C4-2B (cell line): ENCODE data around the gene FAM186B.

Source experiments
- H3K27ac ChIP-seq: fragments of 450-650 bp; 2 replicates; pipeline ENCODE4 v1.5.1; 2017
- ZFX ChIP-seq: fragments of 450-650 bp; IDR thresholded peaks from 2 replicates; pipeline ENCODE4 v1.6.1; 2017
- TF ChIP-seq, protein P1 (sequence below): fragments of 450-650 bp; conservative IDR thresholded peaks from 2 replicates; pipeline ENCODE4 v1.5.1; 2017; ENCODE audit warnings: mild to moderate bottlenecking

The FAM186B gene

DNA sequence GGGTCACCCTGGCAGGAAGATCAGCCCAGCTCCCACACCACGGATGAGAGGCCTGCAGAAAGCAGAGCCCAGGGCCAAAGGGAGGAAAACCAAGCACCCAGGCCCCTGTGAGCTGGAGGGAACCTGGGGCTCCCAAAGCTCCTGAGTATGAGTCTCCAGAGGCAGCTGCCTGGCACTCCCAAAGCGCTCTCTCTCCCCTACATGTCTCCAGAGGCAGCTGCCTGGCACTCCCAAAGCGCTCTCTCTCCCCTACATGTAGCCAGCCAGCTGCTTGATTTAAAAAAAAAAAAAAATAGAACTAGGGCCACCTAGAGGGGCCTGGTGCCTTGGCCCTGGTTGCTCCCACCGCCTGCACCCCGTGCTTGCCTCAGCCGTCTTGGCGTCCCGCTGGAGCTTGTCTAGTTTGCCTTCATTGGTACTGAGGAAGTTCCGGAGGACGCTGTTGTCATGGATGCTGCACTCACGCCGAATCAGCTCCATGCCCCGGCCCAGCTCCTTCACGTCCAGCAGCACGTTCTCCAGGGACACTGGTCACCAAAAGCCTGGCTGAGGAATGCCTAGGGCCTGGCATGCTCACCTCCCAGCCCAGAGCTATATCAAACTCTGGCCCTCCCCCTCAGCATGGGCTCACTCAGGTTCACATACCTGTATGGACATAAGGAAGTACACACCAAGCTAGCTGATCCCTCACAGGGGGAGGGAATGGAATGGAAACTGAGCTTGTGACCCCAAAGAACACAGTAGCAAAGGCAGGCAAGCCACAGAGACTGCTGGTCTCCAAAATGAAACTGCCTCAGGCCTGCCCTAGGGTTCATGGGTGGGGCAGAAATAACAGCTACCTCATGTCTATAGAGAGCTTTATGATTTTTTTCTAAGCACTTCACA lies 42.6 kb upstream of the FAM186B start:
- H3K27ac ChIP-seq, result no peak overlapping the region
- TF ChIP-seq, protein P1, sequence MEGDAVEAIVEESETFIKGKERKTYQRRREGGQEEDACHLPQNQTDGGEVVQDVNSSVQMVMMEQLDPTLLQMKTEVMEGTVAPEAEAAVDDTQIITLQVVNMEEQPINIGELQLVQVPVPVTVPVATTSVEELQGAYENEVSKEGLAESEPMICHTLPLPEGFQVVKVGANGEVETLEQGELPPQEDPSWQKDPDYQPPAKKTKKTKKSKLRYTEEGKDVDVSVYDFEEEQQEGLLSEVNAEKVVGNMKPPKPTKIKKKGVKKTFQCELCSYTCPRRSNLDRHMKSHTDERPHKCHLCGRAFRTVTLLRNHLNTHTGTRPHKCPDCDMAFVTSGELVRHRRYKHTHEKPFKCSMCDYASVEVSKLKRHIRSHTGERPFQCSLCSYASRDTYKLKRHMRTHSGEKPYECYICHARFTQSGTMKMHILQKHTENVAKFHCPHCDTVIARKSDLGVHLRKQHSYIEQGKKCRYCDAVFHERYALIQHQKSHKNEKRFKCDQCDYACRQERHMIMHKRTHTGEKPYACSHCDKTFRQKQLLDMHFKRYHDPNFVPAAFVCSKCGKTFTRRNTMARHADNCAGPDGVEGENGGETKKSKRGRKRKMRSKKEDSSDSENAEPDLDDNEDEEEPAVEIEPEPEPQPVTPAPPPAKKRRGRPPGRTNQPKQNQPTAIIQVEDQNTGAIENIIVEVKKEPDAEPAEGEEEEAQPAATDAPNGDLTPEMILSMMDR, result no peak
- TF ChIP-seq ZFX, result no peak

- no peak overlapping the region for H3K27ac ChIP-seq
- TF ChIP-seq ZFX, result no peak
- TF ChIP-seq, protein P1, result no peak
Measured at GRCh38 chr12:49646871-49647654, 41.6 kb upstream of the FAM186B start.

GRCh38 chr12:49646331-49646830 lies 40.9 kb upstream of the FAM186B start:
- no peak overlapping the region for H3K27ac ChIP-seq
- TF ChIP-seq ZFX, result no peak
- TF ChIP-seq, protein P1, result no peak

DNA sequence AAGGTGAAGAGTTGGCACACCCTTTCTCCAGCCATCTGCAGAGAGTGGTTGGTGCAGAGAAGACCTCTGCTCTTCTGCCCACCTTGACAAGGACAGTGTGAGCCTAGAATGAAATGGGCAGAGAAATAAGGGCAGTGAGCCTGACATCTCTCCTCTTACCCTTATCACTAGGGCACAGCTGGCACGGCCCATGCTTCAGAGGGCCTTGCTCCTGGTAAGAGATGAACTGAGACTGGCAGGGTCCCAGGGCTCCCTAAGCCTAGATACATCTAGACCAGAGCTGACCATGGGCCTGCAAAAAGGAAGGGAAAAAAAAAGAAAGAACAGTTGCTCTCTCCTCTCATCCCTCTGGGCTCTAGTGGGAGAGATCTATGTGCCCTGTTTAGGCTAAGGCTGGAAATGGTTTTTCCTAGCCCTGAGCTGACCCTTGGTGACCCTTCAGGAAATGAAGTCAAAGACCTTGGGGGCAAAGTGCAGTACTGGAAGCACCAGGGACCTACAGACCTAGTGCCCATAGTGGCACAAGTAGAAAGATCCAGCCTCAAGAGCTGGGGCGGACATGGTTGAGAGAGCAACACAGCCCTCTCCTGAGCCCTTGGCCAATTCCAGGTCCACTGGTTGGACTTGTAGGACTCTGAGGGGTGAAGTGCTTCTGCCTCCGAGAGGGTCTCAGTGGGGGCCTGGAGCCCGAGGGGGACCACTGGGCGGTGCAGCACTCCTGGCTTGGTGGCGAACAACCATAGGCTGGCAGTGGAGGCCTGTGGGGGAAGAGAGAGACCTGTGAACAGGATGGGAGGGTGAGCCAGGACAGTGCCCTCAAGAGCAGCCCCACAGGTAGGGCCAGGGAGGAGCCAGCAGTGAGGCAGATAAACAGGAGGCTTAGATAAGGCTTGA lies 40.0 kb upstream of the FAM186B start:
- no peak overlapping the region for H3K27ac ChIP-seq

GRCh38 chr12:49644620-49644994 lies 39.2 kb upstream of the FAM186B start:
- TF ChIP-seq ZFX, result no peak
- TF ChIP-seq, protein P1, result peak; percentile 94
- no peak overlapping the region for H3K27ac ChIP-seq

More for the DNA sequence above, 40.0 kb upstream of the FAM186B start:
- no peak for TF ChIP-seq ZFX
- TF ChIP-seq, protein P1, result no peak

- H3K27ac ChIP-seq, result no peak overlapping the region
- TF ChIP-seq, protein P1, result no peak
- no peak for TF ChIP-seq ZFX
Measured at GRCh38 chr12:49643961-49644619, 38.7 kb upstream of the FAM186B start.
